IMR-90 (cell line): Measurements from ENCODE around the gene PCYT2. TPM values are rescaled to one million over a fixed set of nuclear protein-coding genes. Genes with fewer than 3 reads are reported as not detected.

Experiments used
- ATAC-seq: fragments of 200-7000 bp; cut with Tn5 transposase; 2 replicates; pipeline ENCODE4 v1.9.1; 2020; ENCODE audit warnings: low read depth, mild to moderate bottlenecking, moderate library complexity
- BruUV-seq: library from RNA; stranded (reverse); fragments of 400-500 nt; replicated peaks from 2 replicates; lab custom pipeline; 2021; lab: Mats Ljungman, UMichigan
- CTCF ChIA-PET: fragments of 300-600 bp; formaldehyde crosslinking; extraction: SDS; loops from one replicate; lab custom pipeline; 2021; ENCODE audit warnings: antibody characterized with exemption; lab: Yijun Ruan, JAX
- POLR2A ChIA-PET: fragments of 300-600 bp; sonication (Branson Sonifier 250); formaldehyde crosslinking; loops from one replicate; lab custom pipeline; 2022; ENCODE audit warnings: antibody characterized with exemption; ENCODE audit not compliant: unreplicated experiment; lab: Charles Lee
- DNase-seq: peaks from one replicate; pipeline ENCODE4 v3.0.0; 2013
- H2AFZ ChIP-seq: replicated peaks from 2 replicates; pipeline ENCODE3; 2013; ENCODE audit warnings: low read length, mild to moderate bottlenecking; ENCODE audit not compliant: poor library complexity
- H2AK5ac ChIP-seq: 2 replicates; pipeline ENCODE4 v1.6.1; 2013; ENCODE audit warnings: low read depth, low read length, inconsistent platforms
- H2AK9ac ChIP-seq: replicated peaks from 2 replicates; pipeline ENCODE3; 2013; ENCODE audit warnings: mild to moderate bottlenecking, low read depth, low read length, moderate library complexity; ENCODE audit not compliant: poor library complexity
- H2BK120ac ChIP-seq: 2 replicates; pipeline ENCODE4 v1.6.1; 2013; ENCODE audit warnings: low read depth, low read length, inconsistent platforms
- H2BK15ac ChIP-seq: 3 replicates; pipeline ENCODE4 v1.6.1; 2013; ENCODE audit warnings: low read depth, low read length, inconsistent platforms
- H2BK20ac ChIP-seq: 2 replicates; pipeline ENCODE4 v1.6.1; 2013; ENCODE audit warnings: low read depth, mild to moderate bottlenecking, inconsistent platforms, low read length, moderate library complexity
- H2BK5ac ChIP-seq: 2 replicates; pipeline ENCODE4 v1.6.1; 2013; ENCODE audit warnings: mild to moderate bottlenecking, low read depth, low read length, inconsistent platforms; ENCODE audit not compliant: poor library complexity, severe bottlenecking
- H3K14ac ChIP-seq: replicated peaks from 2 replicates; pipeline ENCODE4 v1.6.1; 2013; ENCODE audit warnings: low read depth, low read length, inconsistent platforms
- H3K18ac ChIP-seq: 2 replicates; pipeline ENCODE4 v1.6.1; 2013; ENCODE audit warnings: low read depth, low read length, control low read depth
- H3K23ac ChIP-seq: 2 replicates; pipeline ENCODE4 v1.6.1; 2013; ENCODE audit warnings: low read depth, low read length, inconsistent platforms
- H3K27ac ChIP-seq: 2 replicates; pipeline ENCODE4 v1.5.1; 2013; ENCODE audit warnings: mild to moderate bottlenecking, control low read depth, low read length; ENCODE audit not compliant: insufficient read depth
- H3K27me3 ChIP-seq: 2 replicates; pipeline ENCODE4 v1.6.1; 2013; ENCODE audit warnings: low read length; ENCODE audit not compliant: control insufficient read depth, insufficient read depth
- H3K36me3 ChIP-seq: 2 replicates; pipeline ENCODE4 v1.6.1; 2013; ENCODE audit warnings: low read length, mixed read lengths; ENCODE audit not compliant: control insufficient read depth, insufficient read depth
- H3K4ac ChIP-seq: 2 replicates; pipeline ENCODE4 v1.6.1; 2013; ENCODE audit warnings: low read depth, low read length, inconsistent platforms
- H3K4me1 ChIP-seq: 2 replicates; pipeline ENCODE4 v1.6.1; 2013; ENCODE audit warnings: low read length, mixed read lengths; ENCODE audit not compliant: control insufficient read depth, insufficient read depth
- H3K4me2 ChIP-seq: 2 replicates; pipeline ENCODE4 v1.6.1; 2013; ENCODE audit warnings: low read depth, mild to moderate bottlenecking, control low read depth, low read length, moderate library complexity
- H3K4me3 ChIP-seq: 2 replicates; pipeline ENCODE4 v1.5.1; 2013; ENCODE audit warnings: low read depth, mild to moderate bottlenecking, control low read depth, low read length, moderate library complexity; ENCODE audit not compliant: insufficient read depth
- H3K56ac ChIP-seq: 2 replicates; pipeline ENCODE4 v1.6.1; 2013; ENCODE audit warnings: low read length, inconsistent platforms; ENCODE audit not compliant: insufficient read depth; ENCODE audit errors: extremely low read depth
- H3K79me1 ChIP-seq, 2 experiments: 2 replicates each; pipeline ENCODE4 v1.6.1; 2013; ENCODE audit warnings: low read length in 2 of 2, inconsistent platforms in 1 of 2, low read depth in 1 of 2
- H3K9ac ChIP-seq: 2 replicates; pipeline ENCODE4 v1.6.1; 2013; ENCODE audit warnings: low read depth, low read length, control low read depth
- H3K9me1 ChIP-seq: 2 replicates; pipeline ENCODE4 v1.6.1; 2013; ENCODE audit warnings: low read length, inconsistent platforms; ENCODE audit not compliant: insufficient read depth
- H3K9me3 ChIP-seq: 2 replicates; pipeline ENCODE4 v1.6.1; 2013; ENCODE audit warnings: low read length; ENCODE audit not compliant: control insufficient read depth, insufficient read depth
- H4K20me1 ChIP-seq: 2 replicates; pipeline ENCODE4 v1.6.1; 2013; ENCODE audit warnings: low read length, inconsistent platforms; ENCODE audit not compliant: insufficient read depth
- H4K5ac ChIP-seq: 2 replicates; pipeline ENCODE4 v1.6.1; 2013; ENCODE audit warnings: mild to moderate bottlenecking, low read depth, low read length, control low read depth
- H4K8ac ChIP-seq, 2 experiments: 2 replicates each; pipeline ENCODE4 v1.6.1; 2013; ENCODE audit warnings: low read depth in 2 of 2, low read length in 2 of 2, control low read depth in 1 of 2, inconsistent platforms in 1 of 2
- H4K91ac ChIP-seq: 2 replicates; pipeline ENCODE4 v1.6.1; 2013; ENCODE audit warnings: low read depth, low read length, inconsistent platforms; ENCODE audit not compliant: insufficient read depth
- CEBPB ChIP-seq: IDR thresholded peaks from 2 replicates; pipeline ENCODE4 v1.6.1; 2012; ENCODE audit warnings: low read depth, low read length, improper control_type of control experiment
- CHD1 ChIP-seq: IDR thresholded peaks from 2 replicates; pipeline ENCODE4 v1.6.1; 2012; ENCODE audit warnings: low read depth, low read length, improper control_type of control experiment
- MAFK ChIP-seq: IDR thresholded peaks from 2 replicates; pipeline ENCODE4 v1.6.1; 2012; ENCODE audit warnings: low read depth, low read length, improper control_type of control experiment
- MAZ ChIP-seq: IDR thresholded peaks from 2 replicates; pipeline ENCODE4 v1.6.1; 2012; ENCODE audit warnings: low read depth, mild to moderate bottlenecking, low read length, improper control_type of control experiment, moderate library complexity, borderline replicate concordance
- POLR2A ChIP-seq: IDR thresholded peaks from 2 replicates; pipeline ENCODE4 v1.6.1; 2012; ENCODE audit warnings: mild to moderate bottlenecking, low read depth, low read length
- RAD21 ChIP-seq: IDR thresholded peaks from 2 replicates; pipeline ENCODE4 v1.6.1; 2012; ENCODE audit warnings: low read length, improper control_type of control experiment
- RFX5 ChIP-seq: IDR thresholded peaks from 2 replicates; pipeline ENCODE4 v1.8.0; 2012; ENCODE audit warnings: low read depth, mild to moderate bottlenecking, low read length, moderate library complexity
- SMC3 ChIP-seq: fragments of 150-350 bp; IDR thresholded peaks from 2 replicates; pipeline ENCODE4 v1.6.1; 2016; ENCODE audit warnings: low read depth, mild to moderate bottlenecking, antibody characterized with exemption, low read length, moderate library complexity
- WGBS, 2 experiments: methylation state at CpG; one replicate each; pipeline versions ENCODE4 v1.1.5 to v1.1.7; 2013; ENCODE audit warnings: missing lambda C conversion rate in 2 of 2; ENCODE audit not compliant: insufficient read length in 1 of 2; ENCODE audit errors: extremely low coverage in 2 of 2; 5-methylcytosine and 5-hydroxymethylcytosine counted together
- dilution Hi-C: fragments of 300-500 bp; cut with HindIII; formaldehyde crosslinking; loops from one replicate; pipeline ENCODE4 v1.14.3; 2018; ENCODE audit warnings: low sequenced_read_pairs; ENCODE audit not compliant: unreplicated experiment
- in situ Hi-C: fragments of 300-500 bp; cut with MboI; formaldehyde crosslinking; loops from 3 replicates; pipeline ENCODE4 v1.14.3; 2019; ENCODE audit warnings: low sequenced_read_pairs, inconsistent platforms, mixed read lengths
- intact Hi-C: fragments of 100-400 bp; cut with micrococcal nuclease; formaldehyde crosslinking; loops from 2 replicates; pipeline ENCODE4 v1.10.0; 2022
- polyA plus RNA-seq, 3 experiments: library from polyadenylated mRNA; depleted of rRNA; stranded (reverse); fragments of >200 nt; gene quantifications; 2 replicates each; pipeline ENCODE4 v1.2.3, GENCODE V29; 2012; ENCODE audit warnings: low replicate concordance in 1 of 3
- total RNA-seq: library from RNA; depleted of rRNA; stranded (reverse); fragments of >200 nt; gene quantifications from 2 replicates; pipeline ENCODE4 v1.2.3, GENCODE V29; 2012
- TF ChIP-seq, protein P1 (sequence below): fragments of 150-350 bp; IDR thresholded peaks from 2 replicates; pipeline ENCODE4 v1.6.1; 2017; ENCODE audit warnings: mild to moderate bottlenecking, antibody characterized with exemption, low read length, low read depth
- TF ChIP-seq, protein P2 (sequence below): fragments of 150-350 bp; IDR thresholded peaks from 2 replicates; pipeline ENCODE4 v1.6.1; 2016; ENCODE audit warnings: low read depth, mild to moderate bottlenecking, low read length, moderate library complexity, borderline replicate concordance

Gene PCYT2
- total and polyA plus RNA-seq, 2 of the 4 experiments (the other 2 are of a cell fraction) = 37.3 to 38.5 TPM

DNA sequence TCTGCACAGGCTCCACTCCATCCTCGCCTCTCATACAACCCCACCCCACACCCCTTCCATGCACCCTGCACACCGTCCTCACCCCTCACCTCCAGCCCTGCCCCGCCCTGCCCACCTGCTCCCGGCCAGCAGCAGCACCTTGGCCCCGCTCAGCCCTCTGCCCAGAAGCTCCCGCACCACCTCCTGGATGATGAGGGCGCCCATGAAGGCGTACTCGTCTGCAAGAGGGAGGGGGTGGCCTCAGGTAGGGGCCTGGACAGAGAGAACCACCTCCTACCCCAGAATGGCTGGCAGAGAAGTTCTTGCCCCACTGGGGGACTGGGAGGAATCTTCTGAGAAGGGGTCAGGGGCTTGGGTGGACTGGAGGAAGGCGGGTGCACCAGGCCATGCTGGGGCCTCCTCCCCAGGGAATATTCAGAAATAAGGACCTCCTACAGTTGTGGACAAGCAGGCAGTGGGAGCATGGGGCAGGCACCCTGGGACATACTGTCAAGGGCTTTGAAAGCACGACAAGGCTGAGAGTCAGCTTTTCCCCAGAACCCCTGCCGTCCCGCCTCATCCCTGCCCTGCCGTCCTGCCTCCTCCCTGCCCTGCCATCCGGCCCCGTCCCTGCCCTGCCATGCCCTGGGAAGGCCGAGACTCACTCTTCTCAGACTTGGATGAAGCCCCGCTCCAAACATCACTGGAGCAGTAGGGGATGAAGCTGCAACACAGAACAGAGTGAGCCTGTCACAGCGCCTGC is 46.7 kb upstream of the PCYT2 start:
- Histone ChIP-seq H3K14ac (no peak overlapping the region), H3K36me3 (no peaks in the 10 kb centered on the region), H2BK5ac (no peak overlapping the region), H2AFZ (no peak overlapping the region), H3K79me1 (no peaks in the 10 kb centered on the region), H2AK9ac (no peak overlapping the region), H2AK5ac (no peak overlapping the region), H3K56ac (no peak overlapping the region), H2BK20ac (no peak overlapping the region), H3K18ac (no peak overlapping the region), H3K9ac (no peak overlapping the region), H4K8ac (no peak overlapping the region), H3K9me3 (no peaks in the 10 kb centered on the region), H4K20me1 (no peaks in the 10 kb centered on the region), H3K23ac (no peak overlapping the region), H3K9me1 (no peaks in the 10 kb centered on the region), H3K4me3 (no peak overlapping the region), H3K4me2 (no peak overlapping the region), H4K91ac (no peak overlapping the region), H2BK120ac (no peak overlapping the region), H3K27me3 (peaks cover 44% of the 10 kb centered on the region), H3K4ac (no peak overlapping the region), H2BK15ac (no peak overlapping the region), H3K27ac (no peak overlapping the region), H4K5ac (no peak overlapping the region), H3K4me1 (no peaks in the 10 kb centered on the region)
- WGBS, 2 experiments = 40% methylated on average over 1 of the region's 19 CpGs; no CpG with 5 or more reads in 1 of the 2 experiments
- DNase-seq (no peak), ATAC-seq (no peak)
- dilution Hi-C loops = no loop called here
- CTCF ChIA-PET = no interaction called here
- no TSS peak for BruUV-seq
- intact Hi-C loops = no loop called here
- no peak for TF ChIP-seq SMC3
- TF ChIP-seq, protein P1, sequence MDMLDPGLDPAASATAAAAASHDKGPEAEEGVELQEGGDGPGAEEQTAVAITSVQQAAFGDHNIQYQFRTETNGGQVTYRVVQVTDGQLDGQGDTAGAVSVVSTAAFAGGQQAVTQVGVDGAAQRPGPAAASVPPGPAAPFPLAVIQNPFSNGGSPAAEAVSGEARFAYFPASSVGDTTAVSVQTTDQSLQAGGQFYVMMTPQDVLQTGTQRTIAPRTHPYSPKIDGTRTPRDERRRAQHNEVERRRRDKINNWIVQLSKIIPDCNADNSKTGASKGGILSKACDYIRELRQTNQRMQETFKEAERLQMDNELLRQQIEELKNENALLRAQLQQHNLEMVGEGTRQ = no peak
- TF ChIP-seq POLR2A = no peak
- TF ChIP-seq CEBPB = no peak
- TF ChIP-seq RFX5 = no peak
- TF ChIP-seq RAD21 = no peak
- no peak for TF ChIP-seq MAZ
- TF ChIP-seq MAFK = no peak
- TF ChIP-seq, protein P2, sequence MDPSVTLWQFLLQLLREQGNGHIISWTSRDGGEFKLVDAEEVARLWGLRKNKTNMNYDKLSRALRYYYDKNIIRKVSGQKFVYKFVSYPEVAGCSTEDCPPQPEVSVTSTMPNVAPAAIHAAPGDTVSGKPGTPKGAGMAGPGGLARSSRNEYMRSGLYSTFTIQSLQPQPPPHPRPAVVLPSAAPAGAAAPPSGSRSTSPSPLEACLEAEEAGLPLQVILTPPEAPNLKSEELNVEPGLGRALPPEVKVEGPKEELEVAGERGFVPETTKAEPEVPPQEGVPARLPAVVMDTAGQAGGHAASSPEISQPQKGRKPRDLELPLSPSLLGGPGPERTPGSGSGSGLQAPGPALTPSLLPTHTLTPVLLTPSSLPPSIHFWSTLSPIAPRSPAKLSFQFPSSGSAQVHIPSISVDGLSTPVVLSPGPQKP = no peak
- TF ChIP-seq CHD1 = no peak
- in situ Hi-C loops = no loop called here
- POLR2A ChIA-PET = no interaction called here
